Measurements from ENCODE around the gene VANGL1.

Gene VANGL1

GRCh38 chr1:115668579-115668978 lies 26.8 kb downstream of the VANGL1 start:
- no peak overlapping the region for H3K9ac ChIP-seq
- H3K4me2 ChIP-seq, result peak overlapping the region in 9 of 11 experiments; percentile 0 to 75 (median 16); a peak in 13 of 22 replicates
- H3K27me3 ChIP-seq, result no peaks in the 10 kb centered on the region
- no peak overlapping the region for H3K4me3 ChIP-seq
- peaks cover 0 to 27% (median 0%) of the 10 kb centered on the region in 11 experiments; a peak in 5 of 22 replicates for H4K20me1 ChIP-seq
- H3K36me3 ChIP-seq, result peaks cover 24 to 56% (median 46%) of the 10 kb centered on the region in 11 experiments
- H3K9me3 ChIP-seq (replicated peaks in 1 of 11), result peaks cover 0 to 17% (median 0%) of the 10 kb centered on the region in 11 experiments; a peak in 8 of 22 replicates
- peaks cover 9 to 55% (median 50%) of the 10 kb centered on the region in 10 experiments; a peak in 18 of 20 replicates for H3K4me1 ChIP-seq
- H3K27ac ChIP-seq, result peak overlapping the region in 4 of 11 experiments; percentile 12 to 50 (median 22); a peak in 5 of 22 replicates
- no peak for TF ChIP-seq Cebpa-rat (IDR thresholded peaks at IDR 0.05)

GRCh38 chr1:115669002-115669673 lies 27.4 kb downstream of the VANGL1 start:
- H3K9me3 ChIP-seq (replicated peaks in 1 of 11), result peaks cover 0 to 17% (median 0%) of the 10 kb centered on the region in 11 experiments; a peak in 8 of 22 replicates
- H3K9ac ChIP-seq, result no peak overlapping the region
- peak overlapping the region in 4 of 11 experiments; percentile 12 to 50 (median 22); a peak in 5 of 22 replicates for H3K27ac ChIP-seq
- peaks cover 0 to 27% (median 0%) of the 10 kb centered on the region in 11 experiments; a peak in 5 of 22 replicates for H4K20me1 ChIP-seq
- no peak overlapping the region for H3K4me3 ChIP-seq
- peaks cover 9 to 60% (median 54%) of the 10 kb centered on the region in 10 experiments; a peak in 18 of 20 replicates for H3K4me1 ChIP-seq
- TF ChIP-seq Cebpa-rat (IDR thresholded peaks at IDR 0.05), result no peak
- no peaks in the 10 kb centered on the region for H3K27me3 ChIP-seq
- H3K36me3 ChIP-seq, result peaks cover 19 to 50% (median 40%) of the 10 kb centered on the region in 11 experiments
- H3K4me2 ChIP-seq, result peak overlapping the region; percentile 0 to 75 (median 21); a peak in 16 of 22 replicates

- TF ChIP-seq Cebpa-rat (IDR thresholded peaks at IDR 0.05), result no peak
- Histone ChIP-seq H3K9ac (no peak overlapping the region), H3K4me3 (no peak overlapping the region), H4K20me1 (peaks cover 0 to 27% (median 0%) of the 10 kb centered on the region in 11 experiments; a peak in 5 of 22 replicates), H3K27ac (no peak overlapping the region), H3K4me2 (peak overlapping the region in 9 of 11 experiments; percentile 50 to 78 (median 66); a peak in 17 of 22 replicates), H3K36me3 (peaks cover 11 to 44% (median 33%) of the 10 kb centered on the region in 11 experiments), H3K9me3 (replicated peaks in 1 of 11) (peaks cover 0 to 17% (median 0%) of the 10 kb centered on the region in 11 experiments; a peak in 8 of 22 replicates), H3K27me3 (no peaks in the 10 kb centered on the region), H3K4me1 (peaks cover 9 to 64% (median 54%) of the 10 kb centered on the region in 10 experiments; a peak in 18 of 20 replicates)
Observed at GRCh38 chr1:115669886-115670285, 28.1 kb downstream of the VANGL1 start.

- H3K9me3 ChIP-seq (replicated peaks in 1 of 11), result peaks cover 0 to 17% (median 0%) of the 10 kb centered on the region in 11 experiments; a peak in 8 of 22 replicates
- H3K27me3 ChIP-seq, result no peaks in the 10 kb centered on the region
- H3K4me1 ChIP-seq, result peaks cover 9 to 72% (median 60%) of the 10 kb centered on the region in 10 experiments; a peak in 18 of 20 replicates
- H3K27ac ChIP-seq, result peak overlapping the region in 1 of 11 experiments; percentile 10; a peak in 1 of 22 replicates
- H3K9ac ChIP-seq, result peak overlapping the region in 3 of 11 experiments; percentile 19 to 29 (median 23); a peak in 2 of 22 replicates
- peaks cover 0 to 27% (median 0%) of the 10 kb centered on the region in 11 experiments; a peak in 5 of 22 replicates for H4K20me1 ChIP-seq
- peak overlapping the region in 10 of 11 experiments; percentile 34 to 78 (median 66); a peak in 20 of 22 replicates for H3K4me2 ChIP-seq
- no peak for TF ChIP-seq Cebpa-rat (IDR thresholded peaks at IDR 0.05)
- no peak overlapping the region for H3K4me3 ChIP-seq
- H3K36me3 ChIP-seq, result peaks cover 4 to 36% (median 26%) of the 10 kb centered on the region in 11 experiments; a peak in 18 of 22 replicates
Observed at GRCh38 chr1:115670476-115671175, 28.9 kb downstream of the VANGL1 start.

- no peak overlapping the region for H3K4me3 ChIP-seq
- no peak for TF ChIP-seq Cebpa-rat (IDR thresholded peaks at IDR 0.05)
- peak overlapping the region in 3 of 11 experiments; percentile 19 to 29 (median 23); a peak in 2 of 22 replicates for H3K9ac ChIP-seq
- peak overlapping the region in 10 of 11 experiments; percentile 34 to 78 (median 66); a peak in 20 of 22 replicates for H3K4me2 ChIP-seq
- H3K27me3 ChIP-seq, result no peaks in the 10 kb centered on the region
- H4K20me1 ChIP-seq, result peaks cover 0 to 27% (median 0%) of the 10 kb centered on the region in 11 experiments; a peak in 5 of 22 replicates
- H3K4me1 ChIP-seq, result peaks cover 9 to 79% (median 67%) of the 10 kb centered on the region in 10 experiments; a peak in 18 of 20 replicates
- H3K27ac ChIP-seq, result 0 out of 22 replicates have a peak overlapping the region, but pooled peaks of 1 of the 11 experiments have one; percentile 10
- H3K36me3 ChIP-seq, result peaks cover 0 to 29% (median 18%) of the 10 kb centered on the region in 11 experiments; a peak in 15 of 22 replicates
- peaks cover 0 to 17% (median 0%) of the 10 kb centered on the region in 11 experiments; a peak in 8 of 22 replicates for H3K9me3 ChIP-seq (replicated peaks in 1 of 11)
Observed at GRCh38 chr1:115671176-115671934, 29.6 kb downstream of the VANGL1 start.

GRCh38 chr1:115672224-115673009 lies 30.6 kb downstream of the VANGL1 start:
- Histone ChIP-seq H3K4me2 (peak overlapping the region in 8 of 11 experiments; percentile 40 to 78 (median 69); a peak in 14 of 22 replicates), H3K4me1 (peaks cover 9 to 90% (median 77%) of the 10 kb centered on the region in 10 experiments; a peak in 18 of 20 replicates), H4K20me1 (peaks cover 0 to 33% (median 0%) of the 10 kb centered on the region in 11 experiments; a peak in 5 of 22 replicates), H3K36me3 (peaks cover 0 to 19% (median 9%) of the 10 kb centered on the region in 11 experiments; a peak in 15 of 22 replicates), H3K9ac (no peak overlapping the region), H3K9me3 (replicated peaks in 1 of 11) (peaks cover 0 to 14% (median 0%) of the 10 kb centered on the region in 11 experiments; a peak in 8 of 22 replicates), H3K27me3 (no peaks in the 10 kb centered on the region), H3K4me3 (no peak overlapping the region), H3K27ac (no peak overlapping the region)
- no peak for TF ChIP-seq Cebpa-rat (IDR thresholded peaks at IDR 0.05)

- no peak for TF ChIP-seq Cebpa-rat (IDR thresholded peaks at IDR 0.05)
- Histone ChIP-seq H3K27ac (peak overlapping the region in 2 of 11 experiments; percentile 28 to 46; a peak in 3 of 22 replicates), H3K9ac (no peak overlapping the region), H3K4me2 (peak overlapping the region in 9 of 11 experiments; percentile 10 to 73 (median 50); a peak in 17 of 22 replicates), H3K36me3 (peaks cover 0 to 9% (median 0%) of the 10 kb centered on the region in 11 experiments; a peak in 5 of 22 replicates), H3K4me1 (peaks cover 0 to 58% (median 48%) of the 10 kb centered on the region in 10 experiments; a peak in 17 of 20 replicates), H3K27me3 (no peaks in the 10 kb centered on the region), H4K20me1 (peaks cover 0 to 20% (median 0%) of the 10 kb centered on the region in 11 experiments; a peak in 6 of 22 replicates), H3K4me3 (no peak overlapping the region), H3K9me3 (replicated peaks in 1 of 11) (no peaks in the 10 kb centered on the region)
Observed at GRCh38 chr1:115676498-115677181, 34.9 kb downstream of the VANGL1 start.

Measured in BLaER1 treated with 17β-estradiol and CSF1 and Interleukin-3, amounts not matched to agents 10 nM and 100 nM (cell line).